ENCODE results near the gene DLGAP1.

- TF ChIP-seq, protein P1, sequence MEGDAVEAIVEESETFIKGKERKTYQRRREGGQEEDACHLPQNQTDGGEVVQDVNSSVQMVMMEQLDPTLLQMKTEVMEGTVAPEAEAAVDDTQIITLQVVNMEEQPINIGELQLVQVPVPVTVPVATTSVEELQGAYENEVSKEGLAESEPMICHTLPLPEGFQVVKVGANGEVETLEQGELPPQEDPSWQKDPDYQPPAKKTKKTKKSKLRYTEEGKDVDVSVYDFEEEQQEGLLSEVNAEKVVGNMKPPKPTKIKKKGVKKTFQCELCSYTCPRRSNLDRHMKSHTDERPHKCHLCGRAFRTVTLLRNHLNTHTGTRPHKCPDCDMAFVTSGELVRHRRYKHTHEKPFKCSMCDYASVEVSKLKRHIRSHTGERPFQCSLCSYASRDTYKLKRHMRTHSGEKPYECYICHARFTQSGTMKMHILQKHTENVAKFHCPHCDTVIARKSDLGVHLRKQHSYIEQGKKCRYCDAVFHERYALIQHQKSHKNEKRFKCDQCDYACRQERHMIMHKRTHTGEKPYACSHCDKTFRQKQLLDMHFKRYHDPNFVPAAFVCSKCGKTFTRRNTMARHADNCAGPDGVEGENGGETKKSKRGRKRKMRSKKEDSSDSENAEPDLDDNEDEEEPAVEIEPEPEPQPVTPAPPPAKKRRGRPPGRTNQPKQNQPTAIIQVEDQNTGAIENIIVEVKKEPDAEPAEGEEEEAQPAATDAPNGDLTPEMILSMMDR (IDR thresholded peaks at IDR 0.05) = no peak
- TF ChIP-seq NFIC (IDR thresholded peaks at IDR 0.05; ENCODE audit: borderline replicate concordance) = no peak
Observed at GRCh38 chr18:3607309-3608098, 847.6 kb downstream of the DLGAP1 start.
